ENCODE results near the gene PTAFR.
A peak's percentile ranks its signal among the peaks of the same experiment; 100 is the strongest.

The PTAFR gene

GRCh38 chr1:28176492-28177470 is at the start of gene PTAFR:
Gene PTAFR, minus strand, starts transcription at chr1:28176690. Its CDS starts 25,669 bp downstream, at chr1:28151021.
- H3K36me3 ChIP-seq (ENCODE audit: insufficient read depth, low read length) = no peaks in the 10 kb centered on the region
- peak within 1 kb of the TSS; percentile 45; the same call in 1 of the 2 replicates for H3K9ac ChIP-seq (ENCODE audit: low read length)
- H3K4me3 ChIP-seq (ENCODE audit: low read depth, low read length, poor library complexity, severe bottlenecking) = peak within 1 kb of the TSS; percentile 49
- H3F3A ChIP-seq (ENCODE audit: insufficient read depth, low read length) = no peaks in the 10 kb centered on the region; the same call in 1 of the 2 replicates
- no peaks in the 10 kb centered on the region for H3K9me2 ChIP-seq (ENCODE audit: low read depth, low read length)
- H4K20me1 ChIP-seq (ENCODE audit: insufficient read depth, low read length) = no peaks in the 10 kb centered on the region
- peak within 1 kb of the TSS; percentile 97 for H3K27ac ChIP-seq (ENCODE audit: low read depth, low read length, poor library complexity, severe bottlenecking)
- H3K4me1 ChIP-seq (ENCODE audit: insufficient read depth, low read length, severe bottlenecking) = peaks cover 59% of the 10 kb centered on the region
- peak within 1 kb of the TSS; percentile 61 for H3K4me2 ChIP-seq (ENCODE audit: low read length)
- no peak for TF ChIP-seq EZH2 (IDR thresholded peaks at IDR 0.05; ENCODE audit: borderline replicate concordance, low read length)
- TF ChIP-seq CTCF (IDR thresholded peaks at IDR 0.05; ENCODE audit: low read length) = no peak
- no peak within 1 kb of the TSS for H2AFZ ChIP-seq (ENCODE audit: low read length)
- no peaks in the 10 kb centered on the region for H3K9me3 ChIP-seq (ENCODE audit: low read length)
- no peaks in the 10 kb centered on the region for H3K79me2 ChIP-seq (ENCODE audit: insufficient read depth, low read length)
- H3K27me3 ChIP-seq (ENCODE audit: insufficient read depth, low read length) = no peaks in the 10 kb centered on the region

GRCh38 chr1:28213315-28213714 is 36.8 kb upstream of the PTAFR start:
- TF ChIP-seq CTCF (IDR thresholded peaks at IDR 0.05; ENCODE audit: low read length) (no peak), EZH2 (IDR thresholded peaks at IDR 0.05; ENCODE audit: borderline replicate concordance, low read length) (no peak)
- no peaks in the 10 kb centered on the region for H3K9me2 ChIP-seq (ENCODE audit: low read depth, low read length)
- H2AFZ ChIP-seq (ENCODE audit: low read length) = no peak overlapping the region
- no peak overlapping the region for H3K27ac ChIP-seq (ENCODE audit: low read depth, low read length, poor library complexity, severe bottlenecking)
- H3K4me2 ChIP-seq (ENCODE audit: low read length) = no peak overlapping the region
- no peaks in the 10 kb centered on the region for H3K27me3 ChIP-seq (ENCODE audit: insufficient read depth, low read length)
- H3K4me1 ChIP-seq (ENCODE audit: insufficient read depth, low read length, severe bottlenecking) = no peaks in the 10 kb centered on the region
- H3K4me3 ChIP-seq (ENCODE audit: low read depth, low read length, poor library complexity, severe bottlenecking) = no peak overlapping the region
- peaks cover 66% of the 10 kb centered on the region for H3K36me3 ChIP-seq (ENCODE audit: insufficient read depth, low read length)
- H4K20me1 ChIP-seq (ENCODE audit: insufficient read depth, low read length) = no peaks in the 10 kb centered on the region
- H3K9ac ChIP-seq (ENCODE audit: low read length) = no peak overlapping the region
- H3K9me3 ChIP-seq (ENCODE audit: low read length) = no peaks in the 10 kb centered on the region
- H3F3A ChIP-seq (ENCODE audit: insufficient read depth, low read length) = no peaks in the 10 kb centered on the region
- 0 out of 2 replicates have a peak, but pooled peaks cover 6% of the 10 kb centered on the region for H3K79me2 ChIP-seq (ENCODE audit: insufficient read depth, low read length)

GRCh38 chr1:28209700-28210099 is 33.2 kb upstream of the PTAFR start:
- Histone ChIP-seq H3F3A (ENCODE audit: insufficient read depth, low read length) (no peaks in the 10 kb centered on the region), H3K4me3 (ENCODE audit: low read depth, low read length, poor library complexity, severe bottlenecking) (no peak overlapping the region), H3K9me3 (ENCODE audit: low read length) (no peaks in the 10 kb centered on the region), H3K79me2 (ENCODE audit: insufficient read depth, low read length) (no peaks in the 10 kb centered on the region), H2AFZ (ENCODE audit: low read length) (no peak overlapping the region), H3K36me3 (ENCODE audit: insufficient read depth, low read length) (peaks cover 80% of the 10 kb centered on the region), H3K9ac (ENCODE audit: low read length) (no peak overlapping the region), H3K4me2 (ENCODE audit: low read length) (no peak overlapping the region), H3K4me1 (ENCODE audit: insufficient read depth, low read length, severe bottlenecking) (no peaks in the 10 kb centered on the region), H3K9me2 (ENCODE audit: low read depth, low read length) (no peaks in the 10 kb centered on the region), H4K20me1 (ENCODE audit: insufficient read depth, low read length) (no peaks in the 10 kb centered on the region), H3K27ac (ENCODE audit: low read depth, low read length, poor library complexity, severe bottlenecking) (no peak overlapping the region), H3K27me3 (ENCODE audit: insufficient read depth, low read length) (no peaks in the 10 kb centered on the region)
- TF ChIP-seq CTCF (IDR thresholded peaks at IDR 0.05; ENCODE audit: low read length) = no peak
- TF ChIP-seq EZH2 (IDR thresholded peaks at IDR 0.05; ENCODE audit: borderline replicate concordance, low read length) = no peak
